OCI-LY3 (cell line): Measurements from ENCODE around the gene ZMAT3.

Source experiments
- H2AFZ ChIP-seq: fragments of 200-600, 300-600 bp; shearing (Covaris generic); 2 replicates; pipeline ENCODE4 v1.6.0; 2014; ENCODE audit warnings: antibody characterized with exemption, low read depth, low read length
- H3K27ac ChIP-seq: fragments of 200-600, 300-600 bp; sonication (generic); 2 replicates; pipeline ENCODE4 v1.5.1; 2014; ENCODE audit warnings: mild to moderate bottlenecking, low read length, moderate library complexity, mixed read lengths
- H3K27me3 ChIP-seq: fragments of 200-600, 300-600 bp; sonication (generic); 2 replicates; pipeline ENCODE4 v1.6.1; 2014; ENCODE audit warnings: low read depth, low read length, mixed read lengths
- H3K36me3 ChIP-seq: fragments of 200-600, 300-600 bp; sonication (generic); replicated peaks from 2 replicates; pipeline ENCODE3; 2014; ENCODE audit warnings: low read depth, low read length, mixed read lengths
- H3K4me1 ChIP-seq: fragments of 300-600, 200-600 bp; sonication (generic); 2 replicates; pipeline ENCODE4 v1.6.1; 2014; ENCODE audit warnings: low read length, mixed read lengths
- H3K4me2 ChIP-seq: fragments of 200-600, 300-600 bp; sonication (generic); 2 replicates; pipeline ENCODE4 v1.6.1; 2014; ENCODE audit warnings: low read length, mixed read lengths
- H3K4me3 ChIP-seq: fragments of 300-600, 200-600 bp; sonication (generic); 2 replicates; pipeline ENCODE4 v1.5.1; 2014; ENCODE audit warnings: antibody characterized with exemption, mild to moderate bottlenecking, low read length, moderate library complexity
- H3K79me2 ChIP-seq: fragments of 300-600, 200-600 bp; shearing (Covaris generic); 2 replicates; pipeline ENCODE4 v1.6.1; 2014; ENCODE audit warnings: mild to moderate bottlenecking, low read length, mixed read lengths
- H3K9ac ChIP-seq: fragments of 300-600, 200-600 bp; shearing (Covaris generic); 2 replicates; pipeline ENCODE4 v1.6.0; 2014; ENCODE audit warnings: mild to moderate bottlenecking, low read length, moderate library complexity
- H3K9me3 ChIP-seq: fragments of 200-600, 300-600 bp; shearing (Covaris generic); 2 replicates; pipeline ENCODE4 v1.6.1; 2014; ENCODE audit warnings: low read length, mixed read lengths; ENCODE audit not compliant: insufficient read depth
- H4K20me1 ChIP-seq: fragments of 200-600, 300-600 bp; sonication (generic); 2 replicates; pipeline ENCODE4 v1.6.1; 2016; ENCODE audit warnings: low read length, mixed read lengths; ENCODE audit not compliant: insufficient read depth
- EZH2phosphoT487 ChIP-seq: fragments of 200-600 bp; shearing (Covaris generic); IDR thresholded peaks from 2 replicates; pipeline ENCODE4 v1.6.1; 2018; ENCODE audit warnings: antibody characterized with exemption, mixed run types, low read depth
- TF ChIP-seq, protein P1 (sequence below): fragments of 200-600, 300-600 bp; sonication (generic); IDR thresholded peaks from 2 replicates; pipeline ENCODE4 v1.5.1; 2014; ENCODE audit warnings: antibody characterized with exemption, low read length, low read depth

ZMAT3 gene

GRCh38 chr3:178987745-178988144 lies 83.9 kb downstream of the ZMAT3 start:
- Histone ChIP-seq H3K9ac (no peak overlapping the region), H3K4me2 (no peak overlapping the region), H2AFZ (no peak overlapping the region), H3K4me3 (no peak overlapping the region), H3K4me1 (peaks cover 3% of the 10 kb centered on the region), H3K27me3 (no peaks in the 10 kb centered on the region), H4K20me1 (no peaks in the 10 kb centered on the region), H3K79me2 (no peaks in the 10 kb centered on the region), H3K27ac (no peak overlapping the region), H3K36me3 (peaks cover 67% of the 10 kb centered on the region), H3K9me3 (peaks cover 44% of the 10 kb centered on the region)
- TF ChIP-seq, protein P1, sequence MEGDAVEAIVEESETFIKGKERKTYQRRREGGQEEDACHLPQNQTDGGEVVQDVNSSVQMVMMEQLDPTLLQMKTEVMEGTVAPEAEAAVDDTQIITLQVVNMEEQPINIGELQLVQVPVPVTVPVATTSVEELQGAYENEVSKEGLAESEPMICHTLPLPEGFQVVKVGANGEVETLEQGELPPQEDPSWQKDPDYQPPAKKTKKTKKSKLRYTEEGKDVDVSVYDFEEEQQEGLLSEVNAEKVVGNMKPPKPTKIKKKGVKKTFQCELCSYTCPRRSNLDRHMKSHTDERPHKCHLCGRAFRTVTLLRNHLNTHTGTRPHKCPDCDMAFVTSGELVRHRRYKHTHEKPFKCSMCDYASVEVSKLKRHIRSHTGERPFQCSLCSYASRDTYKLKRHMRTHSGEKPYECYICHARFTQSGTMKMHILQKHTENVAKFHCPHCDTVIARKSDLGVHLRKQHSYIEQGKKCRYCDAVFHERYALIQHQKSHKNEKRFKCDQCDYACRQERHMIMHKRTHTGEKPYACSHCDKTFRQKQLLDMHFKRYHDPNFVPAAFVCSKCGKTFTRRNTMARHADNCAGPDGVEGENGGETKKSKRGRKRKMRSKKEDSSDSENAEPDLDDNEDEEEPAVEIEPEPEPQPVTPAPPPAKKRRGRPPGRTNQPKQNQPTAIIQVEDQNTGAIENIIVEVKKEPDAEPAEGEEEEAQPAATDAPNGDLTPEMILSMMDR: no peak
- TF ChIP-seq EZH2phosphoT487: no peak

GRCh38 chr3:178986456-178986855 lies 85.2 kb downstream of the ZMAT3 start:
- H3K4me3 ChIP-seq: no peak overlapping the region
- no peaks in the 10 kb centered on the region for H3K79me2 ChIP-seq
- no peak overlapping the region for H2AFZ ChIP-seq
- TF ChIP-seq, protein P1: no peak
- no peak for TF ChIP-seq EZH2phosphoT487
- H3K9ac ChIP-seq: no peak overlapping the region
- no peak overlapping the region for H3K4me2 ChIP-seq
- no peaks in the 10 kb centered on the region for H4K20me1 ChIP-seq
- peaks cover 44% of the 10 kb centered on the region for H3K9me3 ChIP-seq
- peaks cover 16% of the 10 kb centered on the region for H3K4me1 ChIP-seq
- no peak overlapping the region for H3K27ac ChIP-seq
- peaks cover 63% of the 10 kb centered on the region for H3K36me3 ChIP-seq
- no peaks in the 10 kb centered on the region for H3K27me3 ChIP-seq

- H4K20me1 ChIP-seq: no peaks in the 10 kb centered on the region
Measured at GRCh38 chr3:178982137-178982536, 89.5 kb downstream of the ZMAT3 start.

DNA sequence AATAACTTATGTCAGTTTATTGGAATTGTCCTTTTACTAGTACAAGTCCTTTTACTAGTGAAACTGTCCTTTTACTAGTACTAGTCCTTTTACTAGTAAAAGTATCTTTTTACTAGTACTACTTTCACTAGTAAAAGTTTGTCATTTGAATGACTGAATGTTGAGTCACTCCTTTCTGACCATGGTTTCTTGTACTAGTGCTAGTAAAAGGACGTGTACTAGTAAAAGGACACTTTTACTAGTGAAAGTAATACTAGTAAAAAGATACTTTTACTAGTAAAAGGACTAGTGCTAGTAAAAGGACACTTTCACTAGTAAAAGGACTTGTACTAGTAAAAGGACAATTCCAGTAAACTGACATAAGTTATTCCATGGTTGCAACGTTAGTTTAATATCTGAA lies 96.3 kb downstream of the ZMAT3 start:
- H3K9me3 ChIP-seq: peaks cover 14% of the 10 kb centered on the region
- H3K36me3 ChIP-seq: peaks cover 31% of the 10 kb centered on the region
- H3K9ac ChIP-seq: no peak overlapping the region
- no peak overlapping the region for H3K4me3 ChIP-seq
- TF ChIP-seq, protein P1: no peak
- TF ChIP-seq EZH2phosphoT487: no peak
- H3K79me2 ChIP-seq: no peaks in the 10 kb centered on the region
- no peak overlapping the region for H3K4me2 ChIP-seq
- no peak overlapping the region for H3K27ac ChIP-seq
- no peaks in the 10 kb centered on the region for H4K20me1 ChIP-seq
- peaks cover 17% of the 10 kb centered on the region for H3K4me1 ChIP-seq
- no peaks in the 10 kb centered on the region for H3K27me3 ChIP-seq
- no peak overlapping the region for H2AFZ ChIP-seq

More at GRCh38 chr3:178982137-178982536, 89.5 kb downstream of the ZMAT3 start:
- Histone ChIP-seq H3K79me2 (no peaks in the 10 kb centered on the region), H2AFZ (0 out of 2 replicates have a peak overlapping the region, but pooled peaks have one; percentile 1), H3K27me3 (no peaks in the 10 kb centered on the region), H3K9me3 (peaks cover 20% of the 10 kb centered on the region), H3K4me1 (peaks cover 17% of the 10 kb centered on the region), H3K36me3 (peaks cover 34% of the 10 kb centered on the region), H3K27ac (peak overlapping the region; percentile 67), H3K9ac (no peak overlapping the region), H3K4me2 (peak overlapping the region; percentile 26), H3K4me3 (no peak overlapping the region)
- TF ChIP-seq, protein P1: no peak
- no peak for TF ChIP-seq EZH2phosphoT487
